Prostate gland (tissue), 2 donors: Measurements from ENCODE around the gene RHBDD3. TPM values are rescaled to one million over a fixed set of nuclear protein-coding genes. Genes with fewer than 3 reads are reported as not detected.
A peak's percentile ranks its signal among the peaks of the same experiment; 100 is the strongest.

Experiments
- DNase-seq: peaks from one replicate; pipeline ENCODE4 v3.0.0-alpha.2; 2019; ENCODE audit warnings: low spot score
- H3K27ac ChIP-seq, 2 donors: fragments of 200-600 bp; sonication (generic); 2 replicates each; pipeline ENCODE4 v1.5.1; 2017 to 2019
- H3K27me3 ChIP-seq: fragments of 200-600 bp; sonication (generic); replicated peaks from 2 replicates; pipeline ENCODE4 v1.5.1; 2019; ENCODE audit not compliant: insufficient read depth
- H3K36me3 ChIP-seq, 2 donors: fragments of 200-600 bp; sonication (generic); 1 replicate in 1 of 2; 2 replicates in 1 of 2; pipeline versions ENCODE4 v1.5.1 to v1.8.1; 2017 to 2019
- H3K4me1 ChIP-seq: fragments of 200-600 bp; sonication (generic); replicated peaks from 2 replicates; pipeline ENCODE4 v1.5.1; 2019
- H3K4me3 ChIP-seq, 2 donors: fragments of 200-600 bp; sonication (generic); 2 replicates each; pipeline ENCODE4 v1.5.1; 2017 to 2019
- H3K9me3 ChIP-seq: fragments of 200-600 bp; sonication (generic); 2 replicates; pipeline ENCODE4 v1.5.1; 2017
- CTCF ChIP-seq, 4 experiments: fragments of 200-600 bp in 2 of 4; fragments of 450-650 bp in 2 of 4; sonication (generic) in 2 of 4; IDR thresholded peaks; 1 replicate in 3 of 4; 2 replicates in 1 of 4; pipeline ENCODE4 v1.5.1; 2016 to 2019; ENCODE audit warnings: antibody characterized with exemption in 4 of 4, mild to moderate bottlenecking in 2 of 4, moderate library complexity in 2 of 4
- POLR2A ChIP-seq: fragments of 450-650 bp; IDR thresholded peaks from one replicate; pipeline ENCODE4 v1.6.1; 2016; ENCODE audit warnings: antibody characterized with exemption, mild to moderate bottlenecking
- POLR2AphosphoS5 ChIP-seq: sonication (generic); formaldehyde crosslinking; IDR thresholded peaks from one replicate; pipeline ENCODE4 v1.6.1; 2017; ENCODE audit warnings: antibody characterized with exemption
- WGBS: methylation state at CpG from one replicate; pipeline ENCODE4 v1.1.5; 2018; 5-methylcytosine and 5-hydroxymethylcytosine counted together
- intact Hi-C: fragments of 100-400 bp; cut with DNase I; formaldehyde crosslinking; loops from one replicate; pipeline ENCODE4 v1.14.2; 2022
- total RNA-seq, 2 donors: library from RNA; depleted of rRNA; stranded (reverse); fragments of >200 nt; gene quantifications; one replicate each; pipeline ENCODE4 v1.1.0, GENCODE V29; 2016

RHBDD3 gene
- total RNA-seq, 2 donors from 2014 or later, result 66.9 to 74.6 TPM

GRCh38 chr22:29310863-29311339 lies 43.1 kb upstream of the RHBDD3 start:
- Histone ChIP-seq H3K36me3 (no peaks in the 10 kb centered on the region), H3K27me3 (no peaks in the 10 kb centered on the region), H3K9me3 (no peaks in the 10 kb centered on the region), H3K4me1 (peaks cover 37% of the 10 kb centered on the region), H3K27ac (peak overlapping the region; percentile 32 to 58), H3K4me3 (no peak overlapping the region)
- intact Hi-C loops, result no loop called here
- TF ChIP-seq POLR2AphosphoS5 (peak; percentile 89), POLR2A (no peak), CTCF (IDR thresholded peaks at IDR 0.05) (no peak)
- 9% methylated on average over 18 of the region's 18 CpGs for WGBS
- peak; percentile 93 for DNase-seq

- no peak for TF ChIP-seq POLR2A
- TF ChIP-seq POLR2AphosphoS5, result no peak
- TF ChIP-seq CTCF (IDR thresholded peaks at IDR 0.05), result no peak
- WGBS, result 65% methylated on average over 23 of the region's 28 CpGs
- Histone ChIP-seq H3K36me3 (no peaks in the 10 kb centered on the region), H3K4me1 (peaks cover 37% of the 10 kb centered on the region), H3K9me3 (no peaks in the 10 kb centered on the region), H3K27me3 (no peaks in the 10 kb centered on the region), H3K27ac (peak overlapping the region; percentile 32 to 89), H3K4me3 (no peak overlapping the region)
- intact Hi-C loops, result no loop called here
- peak; percentile 45 for DNase-seq
Observed at GRCh38 chr22:29310065-29310862, 42.5 kb upstream of the RHBDD3 start.

GRCh38 chr22:29309332-29310064 lies 41.7 kb upstream of the RHBDD3 start:
- peaks cover 37% of the 10 kb centered on the region for H3K4me1 ChIP-seq
- H3K27ac ChIP-seq, result peak overlapping the region in 1 of 2 donors; percentile 89
- no peak for DNase-seq
- no peaks in the 10 kb centered on the region for H3K27me3 ChIP-seq
- intact Hi-C loops, result no loop called here
- WGBS, result 81% methylated on average over 19 of the region's 21 CpGs
- no peak overlapping the region for H3K4me3 ChIP-seq
- no peak for TF ChIP-seq POLR2AphosphoS5
- no peak for TF ChIP-seq CTCF (IDR thresholded peaks at IDR 0.05)
- TF ChIP-seq POLR2A, result no peak
- no peaks in the 10 kb centered on the region for H3K9me3 ChIP-seq
- no peaks in the 10 kb centered on the region for H3K36me3 ChIP-seq

- Histone ChIP-seq H3K4me3 (peak overlapping the region in 1 of 2 donors; percentile 97), H3K9me3 (no peaks in the 10 kb centered on the region), H3K27ac (peak overlapping the region in 1 of 2 donors; percentile 89), H3K27me3 (no peaks in the 10 kb centered on the region), H3K4me1 (peaks cover 37% of the 10 kb centered on the region), H3K36me3 (no peaks in the 10 kb centered on the region)
- 79% methylated on average over 13 of the region's 13 CpGs for WGBS
- no peak for DNase-seq
- intact Hi-C loops, result no loop called here
- TF ChIP-seq POLR2AphosphoS5 (no peak), POLR2A (no peak), CTCF (IDR thresholded peaks at IDR 0.05) (no peak)
Observed at GRCh38 chr22:29308791-29309262, 41.0 kb upstream of the RHBDD3 start.
